ENCODE results near the gene PCLAF.

DNA sequence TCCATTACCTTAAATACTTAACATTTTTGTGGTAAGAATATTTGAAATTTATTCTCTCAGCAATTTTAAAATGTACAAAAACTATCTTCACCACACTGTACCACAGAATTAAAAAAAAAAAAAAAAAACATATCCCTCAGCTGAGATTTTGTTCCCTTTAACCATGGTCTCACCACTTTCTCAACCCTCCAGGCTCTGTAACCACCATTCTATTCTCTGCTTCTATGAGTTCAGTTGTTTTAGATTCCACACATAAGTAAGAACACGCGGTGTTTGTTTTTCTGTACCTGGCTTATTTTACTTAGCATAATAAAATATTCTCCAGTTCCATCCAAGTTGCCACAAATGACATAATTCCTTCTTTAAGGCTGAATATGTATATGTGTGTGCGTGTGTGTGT lies 66.8 kb downstream of the PCLAF start:
- TF ChIP-seq EZH2 (IDR thresholded peaks at IDR 0.05) (no peak), SIN3A (IDR thresholded peaks at IDR 0.05; ENCODE audit: low read depth) (no peak)
- TF ChIP-seq, protein P1, sequence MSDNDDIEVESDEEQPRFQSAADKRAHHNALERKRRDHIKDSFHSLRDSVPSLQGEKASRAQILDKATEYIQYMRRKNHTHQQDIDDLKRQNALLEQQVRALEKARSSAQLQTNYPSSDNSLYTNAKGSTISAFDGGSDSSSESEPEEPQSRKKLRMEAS (IDR thresholded peaks at IDR 0.05), result no peak
- TF ChIP-seq, protein P2, sequence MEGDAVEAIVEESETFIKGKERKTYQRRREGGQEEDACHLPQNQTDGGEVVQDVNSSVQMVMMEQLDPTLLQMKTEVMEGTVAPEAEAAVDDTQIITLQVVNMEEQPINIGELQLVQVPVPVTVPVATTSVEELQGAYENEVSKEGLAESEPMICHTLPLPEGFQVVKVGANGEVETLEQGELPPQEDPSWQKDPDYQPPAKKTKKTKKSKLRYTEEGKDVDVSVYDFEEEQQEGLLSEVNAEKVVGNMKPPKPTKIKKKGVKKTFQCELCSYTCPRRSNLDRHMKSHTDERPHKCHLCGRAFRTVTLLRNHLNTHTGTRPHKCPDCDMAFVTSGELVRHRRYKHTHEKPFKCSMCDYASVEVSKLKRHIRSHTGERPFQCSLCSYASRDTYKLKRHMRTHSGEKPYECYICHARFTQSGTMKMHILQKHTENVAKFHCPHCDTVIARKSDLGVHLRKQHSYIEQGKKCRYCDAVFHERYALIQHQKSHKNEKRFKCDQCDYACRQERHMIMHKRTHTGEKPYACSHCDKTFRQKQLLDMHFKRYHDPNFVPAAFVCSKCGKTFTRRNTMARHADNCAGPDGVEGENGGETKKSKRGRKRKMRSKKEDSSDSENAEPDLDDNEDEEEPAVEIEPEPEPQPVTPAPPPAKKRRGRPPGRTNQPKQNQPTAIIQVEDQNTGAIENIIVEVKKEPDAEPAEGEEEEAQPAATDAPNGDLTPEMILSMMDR (IDR thresholded peaks at IDR 0.05 in 2 of 3, conservative IDR thresholded peaks at IDR 0.05 in 1 of 3; ENCODE audit: borderline replicate concordance in 1 of 3, insufficient read depth in 1 of 3, low read depth in 2 of 3, low read length in 2 of 3), result no peak
- TF ChIP-seq, protein P3, sequence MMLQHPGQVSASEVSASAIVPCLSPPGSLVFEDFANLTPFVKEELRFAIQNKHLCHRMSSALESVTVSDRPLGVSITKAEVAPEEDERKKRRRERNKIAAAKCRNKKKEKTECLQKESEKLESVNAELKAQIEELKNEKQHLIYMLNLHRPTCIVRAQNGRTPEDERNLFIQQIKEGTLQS (IDR thresholded peaks at IDR 0.05), result no peak
